SK-N-SH (cell line): Measurements from ENCODE around the gene PLEKHB1.

Experiments
- FOXJ3 ChIP-seq: sonication (generic); formaldehyde crosslinking; IDR thresholded peaks from 2 replicates; pipeline ENCODE4 v1.5.1; 2020; ENCODE audit warnings: mild to moderate bottlenecking, missing genetic modification reagents
- POLR2AphosphoS5 ChIP-seq: IDR thresholded peaks from 2 replicates; pipeline ENCODE4 v1.6.1; 2012; ENCODE audit warnings: low read depth, low read length
- SIN3A ChIP-seq: IDR thresholded peaks from 2 replicates; pipeline ENCODE4 v1.6.1; 2012; ENCODE audit warnings: low read depth, mild to moderate bottlenecking, low read length, moderate library complexity, borderline replicate concordance
- USF1 ChIP-seq: IDR thresholded peaks from 2 replicates; pipeline ENCODE4 v1.4.0; 2012; ENCODE audit warnings: low read depth, borderline replicate concordance
- TF ChIP-seq, protein P1 (sequence below): fragments of 200-600 bp; sonication (generic); IDR thresholded peaks from 2 replicates; pipeline ENCODE4 v1.6.1; 2017; ENCODE audit warnings: antibody characterized with exemption, mild to moderate bottlenecking, moderate library complexity

- no peak for TF ChIP-seq POLR2AphosphoS5
- TF ChIP-seq USF1: no peak
- TF ChIP-seq, protein P1, sequence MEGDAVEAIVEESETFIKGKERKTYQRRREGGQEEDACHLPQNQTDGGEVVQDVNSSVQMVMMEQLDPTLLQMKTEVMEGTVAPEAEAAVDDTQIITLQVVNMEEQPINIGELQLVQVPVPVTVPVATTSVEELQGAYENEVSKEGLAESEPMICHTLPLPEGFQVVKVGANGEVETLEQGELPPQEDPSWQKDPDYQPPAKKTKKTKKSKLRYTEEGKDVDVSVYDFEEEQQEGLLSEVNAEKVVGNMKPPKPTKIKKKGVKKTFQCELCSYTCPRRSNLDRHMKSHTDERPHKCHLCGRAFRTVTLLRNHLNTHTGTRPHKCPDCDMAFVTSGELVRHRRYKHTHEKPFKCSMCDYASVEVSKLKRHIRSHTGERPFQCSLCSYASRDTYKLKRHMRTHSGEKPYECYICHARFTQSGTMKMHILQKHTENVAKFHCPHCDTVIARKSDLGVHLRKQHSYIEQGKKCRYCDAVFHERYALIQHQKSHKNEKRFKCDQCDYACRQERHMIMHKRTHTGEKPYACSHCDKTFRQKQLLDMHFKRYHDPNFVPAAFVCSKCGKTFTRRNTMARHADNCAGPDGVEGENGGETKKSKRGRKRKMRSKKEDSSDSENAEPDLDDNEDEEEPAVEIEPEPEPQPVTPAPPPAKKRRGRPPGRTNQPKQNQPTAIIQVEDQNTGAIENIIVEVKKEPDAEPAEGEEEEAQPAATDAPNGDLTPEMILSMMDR: no peak
- TF ChIP-seq FOXJ3 (CRISPR knock-in tag): no peak
- no peak for TF ChIP-seq SIN3A
Measured at GRCh38 chr11:73693899-73694525, 47.6 kb downstream of the PLEKHB1 start.
